GM19455 (cell line): ENCODE measurements around the gene PIH1D1.
"Not testable (repeated sequence)": the region's sequence is repeated elsewhere in the genome, so short reads cannot be mapped to it uniquely, and the experiment has no call there.

ENCODE experiments used
- ATAC-seq: cut with Tn5 transposase; IDR thresholded peaks from one replicate; pipeline ENCODE4 v1.9.1; 2021; ENCODE audit not compliant: unreplicated experiment

The PIH1D1 gene

GRCh38 chr19:49481020-49481683 is 29.5 kb upstream of the PIH1D1 start:
- ATAC-seq, result no peak

GRCh38 chr19:49479975-49480628 is 28.5 kb upstream of the PIH1D1 start:
- no peak for ATAC-seq

GRCh38 chr19:49475995-49476880 is 24.6 kb upstream of the PIH1D1 start:
- ATAC-seq, result no peak

GRCh38 chr19:49475191-49475917 is 23.7 kb upstream of the PIH1D1 start:
- no peak for ATAC-seq

- no peak for ATAC-seq
Observed at GRCh38 chr19:49474542-49474924, 22.9 kb upstream of the PIH1D1 start.

GRCh38 chr19:49473868-49474541 is 22.4 kb upstream of the PIH1D1 start, which contains the start of gene FLT3LG:
FLT3LG (plus strand) TSS chr19:49474215; CDS start chr19:49474640, 425 bp downstream.
- ATAC-seq, result no peak

- ATAC-seq, result not testable (repeated sequence)
Observed at GRCh38 chr19:49473501-49473867, 21.9 kb upstream of the PIH1D1 start.

- ATAC-seq, result no peak
Observed at GRCh38 chr19:49472936-49473335, 21.3 kb upstream of the PIH1D1 start.

- no peak for ATAC-seq
Observed at GRCh38 chr19:49470615-49470978, 19.0 kb upstream of the PIH1D1 start.

- no peak for ATAC-seq
Observed at GRCh38 chr19:49469828-49470614, 18.4 kb upstream of the PIH1D1 start.

GRCh38 chr19:49468746-49469447 is 17.3 kb upstream of the PIH1D1 start:
- ATAC-seq, result peak; percentile 60

GRCh38 chr19:49468199-49468598 is 16.6 kb upstream of the PIH1D1 start:
- ATAC-seq, result no peak

- ATAC-seq, result no peak
Observed at GRCh38 chr19:49465371-49465770, 13.8 kb upstream of the PIH1D1 start.

- ATAC-seq, result no peak
Observed at GRCh38 chr19:49463960-49464740, 12.5 kb upstream of the PIH1D1 start.

GRCh38 chr19:49462492-49462891 is 10.9 kb upstream of the PIH1D1 start:
- ATAC-seq, result no peak

GRCh38 chr19:49461656-49462055 is 10.0 kb upstream of the PIH1D1 start:
- no peak for ATAC-seq

- not testable (repeated sequence) for ATAC-seq
Observed at GRCh38 chr19:49461130-49461529, 9.5 kb upstream of the PIH1D1 start.

GRCh38 chr19:49459388-49459787 is 7.8 kb upstream of the PIH1D1 start:
- ATAC-seq, result no peak

GRCh38 chr19:49458567-49458903 is 6.9 kb upstream of the PIH1D1 start:
- no peak for ATAC-seq
